HG02973 (cell line): Measurements from ENCODE around the gene ADAM33.

Source experiments
- ATAC-seq: cut with Tn5 transposase; IDR thresholded peaks from one replicate; pipeline ENCODE4 v1.9.1; 2021; ENCODE audit warnings: moderate library complexity; ENCODE audit not compliant: unreplicated experiment

ADAM33 gene, protein sequence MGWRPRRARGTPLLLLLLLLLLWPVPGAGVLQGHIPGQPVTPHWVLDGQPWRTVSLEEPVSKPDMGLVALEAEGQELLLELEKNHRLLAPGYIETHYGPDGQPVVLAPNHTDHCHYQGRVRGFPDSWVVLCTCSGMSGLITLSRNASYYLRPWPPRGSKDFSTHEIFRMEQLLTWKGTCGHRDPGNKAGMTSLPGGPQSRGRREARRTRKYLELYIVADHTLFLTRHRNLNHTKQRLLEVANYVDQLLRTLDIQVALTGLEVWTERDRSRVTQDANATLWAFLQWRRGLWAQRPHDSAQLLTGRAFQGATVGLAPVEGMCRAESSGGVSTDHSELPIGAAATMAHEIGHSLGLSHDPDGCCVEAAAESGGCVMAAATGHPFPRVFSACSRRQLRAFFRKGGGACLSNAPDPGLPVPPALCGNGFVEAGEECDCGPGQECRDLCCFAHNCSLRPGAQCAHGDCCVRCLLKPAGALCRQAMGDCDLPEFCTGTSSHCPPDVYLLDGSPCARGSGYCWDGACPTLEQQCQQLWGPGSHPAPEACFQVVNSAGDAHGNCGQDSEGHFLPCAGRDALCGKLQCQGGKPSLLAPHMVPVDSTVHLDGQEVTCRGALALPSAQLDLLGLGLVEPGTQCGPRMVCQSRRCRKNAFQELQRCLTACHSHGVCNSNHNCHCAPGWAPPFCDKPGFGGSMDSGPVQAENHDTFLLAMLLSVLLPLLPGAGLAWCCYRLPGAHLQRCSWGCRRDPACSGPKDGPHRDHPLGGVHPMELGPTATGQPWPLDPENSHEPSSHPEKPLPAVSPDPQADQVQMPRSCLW

DNA sequence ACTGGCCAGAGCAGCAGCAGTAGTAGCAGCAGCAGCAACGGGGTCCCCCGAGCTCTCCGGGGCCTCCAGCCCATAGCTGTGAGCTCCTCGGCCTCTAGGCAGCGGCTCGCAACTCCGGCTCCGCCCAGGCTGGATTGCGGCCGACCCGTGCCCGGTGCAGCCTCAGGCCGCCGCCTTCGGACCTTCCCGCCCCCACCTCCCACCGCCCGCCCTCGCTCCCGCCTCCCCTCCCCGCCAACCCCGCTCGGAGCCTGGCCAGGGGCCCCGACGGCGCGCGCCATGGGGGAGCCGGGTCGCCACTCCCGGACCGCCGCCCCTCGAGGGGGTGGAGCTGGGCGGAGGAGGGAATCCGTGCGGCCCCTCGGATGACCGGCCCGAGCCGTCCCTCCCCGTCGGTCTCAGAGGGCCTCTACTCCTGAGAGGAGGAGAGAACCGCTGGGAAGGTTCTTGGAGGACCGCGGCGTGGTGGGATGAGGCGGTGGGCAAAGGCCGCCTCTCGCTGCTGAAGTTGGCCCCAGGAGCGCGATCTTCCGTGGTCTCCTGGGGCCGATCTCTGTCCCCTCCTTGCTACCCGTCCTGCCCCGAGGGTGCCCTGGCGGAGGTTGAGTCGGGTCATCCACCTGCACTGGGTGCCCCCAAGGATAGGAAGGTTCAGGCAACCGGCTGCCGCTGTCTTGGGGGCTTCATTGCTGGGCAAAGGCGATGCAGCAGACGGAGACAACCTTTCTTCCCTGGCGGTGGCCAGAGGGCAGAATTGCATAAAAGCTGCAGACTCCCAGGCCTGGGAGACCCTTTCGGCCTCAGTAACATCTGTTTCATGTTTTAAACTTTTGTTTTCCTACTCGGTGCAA lies at the start of gene ADAM33:
ADAM33 (minus strand) TSS at position 80 of the 851 bp plus-strand sequence; CDS start at position 74, 6 bp downstream.
- no peak for ATAC-seq

DNA sequence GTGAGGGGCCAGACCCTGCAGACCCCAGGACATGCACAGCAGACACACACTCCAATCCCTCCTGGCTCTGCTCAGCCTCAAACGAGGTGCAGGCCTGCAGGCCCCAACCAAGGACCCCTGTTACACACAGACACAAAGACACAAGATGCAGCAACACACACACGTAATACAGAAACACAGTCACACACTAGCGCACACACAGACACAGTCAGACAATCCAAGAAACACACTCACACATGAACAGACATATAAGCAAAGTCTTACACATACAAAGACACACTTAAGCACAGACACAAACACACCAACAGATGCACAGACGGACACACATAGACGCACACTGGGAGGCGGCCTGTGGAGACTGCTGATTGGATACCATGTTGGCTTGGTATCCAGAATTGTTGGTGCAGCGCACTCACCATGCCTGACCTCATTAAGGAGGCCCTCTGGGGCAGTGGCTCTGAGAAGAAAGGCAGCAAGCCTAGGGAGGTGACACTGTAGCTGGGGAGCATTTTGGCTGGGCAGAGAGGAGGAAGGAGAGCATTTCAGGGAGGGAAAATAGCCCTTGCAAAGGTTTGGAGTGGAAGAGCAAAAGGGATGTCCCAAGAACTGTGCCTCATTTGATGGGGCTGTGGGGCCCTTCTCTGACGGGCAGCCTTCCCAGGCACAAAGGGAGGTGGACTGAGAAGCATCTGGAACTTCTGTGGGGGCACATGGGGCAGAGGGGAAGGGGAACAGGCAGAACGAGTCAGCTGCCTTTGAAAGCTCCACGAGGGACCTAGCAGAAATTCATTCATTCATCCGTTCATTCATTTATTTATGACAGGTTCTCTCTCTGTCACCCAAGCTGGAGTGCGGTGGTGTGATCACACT lies 49.2 kb upstream of the ADAM33 start:
- ATAC-seq, result no peak

DNA sequence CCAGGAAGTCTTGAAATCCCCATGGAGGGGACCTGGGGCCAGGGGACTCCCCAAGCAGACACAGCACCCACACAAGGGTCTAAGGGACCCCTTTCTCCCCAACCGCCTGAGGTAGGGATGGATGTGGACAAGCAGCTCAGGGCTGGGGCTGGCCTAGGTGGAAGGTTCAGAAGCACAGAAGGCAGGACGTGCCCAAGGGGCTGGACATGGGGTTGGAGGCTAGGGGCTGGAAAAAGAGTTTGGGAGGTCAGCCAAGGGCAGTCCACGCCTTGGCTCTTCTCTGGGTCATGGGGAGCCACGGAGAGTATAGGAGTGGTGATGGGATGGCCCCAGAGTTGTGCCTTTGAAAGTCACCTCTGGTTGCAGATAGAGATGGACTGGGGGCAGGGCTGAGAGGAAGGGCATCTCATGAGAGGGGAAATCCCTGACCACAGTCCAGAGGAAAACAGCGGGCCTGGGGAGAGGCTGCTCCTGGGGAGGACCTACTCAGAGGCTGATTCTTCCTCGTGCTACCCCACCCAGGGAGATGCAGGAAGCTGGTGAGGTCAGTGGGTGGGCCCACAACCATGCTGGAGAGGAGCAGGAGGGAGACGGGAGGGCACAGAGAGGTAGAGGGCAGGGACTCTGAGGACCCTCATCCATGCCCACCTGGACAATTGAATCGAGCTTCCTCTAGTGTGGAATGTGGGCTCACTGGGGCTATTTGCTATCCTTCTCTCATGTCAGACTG lies 48.2 kb upstream of the ADAM33 start:
- ATAC-seq, result no peak

DNA sequence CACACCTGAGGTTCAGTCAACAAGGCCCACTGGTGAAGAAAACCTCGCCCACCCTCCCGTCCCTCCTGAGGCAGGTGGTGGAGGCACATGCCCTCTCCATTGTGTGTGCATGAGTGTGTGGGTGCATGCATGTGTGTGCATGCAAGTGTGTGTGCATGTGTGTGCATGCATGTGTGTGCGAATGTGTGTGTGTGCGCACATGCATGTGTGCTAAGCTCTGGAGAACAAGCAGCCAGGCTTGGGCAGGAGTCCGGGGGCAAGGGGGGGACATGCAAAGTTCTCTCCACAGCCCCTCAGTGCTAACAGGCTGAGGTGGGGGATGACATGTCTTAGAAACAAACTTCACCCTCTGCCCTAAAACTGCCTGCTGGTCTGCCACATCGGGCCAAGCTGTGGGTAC lies 47.6 kb upstream of the ADAM33 start:
- ATAC-seq, result no peak

DNA sequence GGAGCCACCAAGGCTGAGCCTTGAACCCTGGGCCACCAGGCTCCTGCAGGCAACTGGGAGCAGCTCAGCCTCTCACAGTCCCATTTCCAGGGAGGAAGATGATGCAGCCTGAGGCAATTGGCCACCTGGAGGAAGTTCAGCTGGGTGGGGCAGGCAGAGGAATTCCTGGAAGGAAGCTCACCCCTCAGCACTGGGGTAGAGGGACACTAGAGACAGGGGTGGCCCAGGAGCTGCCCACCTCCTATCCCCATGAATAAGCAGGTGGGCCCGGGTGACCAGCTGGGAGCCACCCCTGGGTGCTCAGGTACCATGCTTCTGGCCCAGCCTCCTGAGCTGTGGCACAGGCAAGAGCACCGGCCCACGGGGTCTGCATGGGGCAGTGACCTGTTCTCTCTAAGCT lies 47.1 kb upstream of the ADAM33 start:
- no peak for ATAC-seq

DNA sequence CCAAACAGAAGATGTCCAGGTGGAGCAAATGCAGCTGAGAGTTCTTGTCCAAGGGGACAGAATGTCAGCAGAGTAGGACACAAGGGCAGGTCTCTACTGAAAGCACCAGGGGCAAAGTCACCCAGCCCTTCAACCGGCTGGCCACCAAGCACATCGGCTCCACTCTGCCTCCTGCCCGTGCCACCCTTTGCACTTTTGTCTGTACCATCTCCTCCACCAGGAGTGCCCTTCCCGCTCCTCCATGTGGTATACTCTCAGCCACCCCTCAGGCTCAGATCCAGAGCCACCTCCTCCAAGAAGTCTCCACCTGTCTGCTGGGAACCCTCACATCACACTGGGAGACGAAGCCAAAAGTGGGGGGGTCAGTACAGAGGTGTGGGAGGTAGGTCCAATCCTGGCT lies 46.5 kb upstream of the ADAM33 start:
- no peak for ATAC-seq

DNA sequence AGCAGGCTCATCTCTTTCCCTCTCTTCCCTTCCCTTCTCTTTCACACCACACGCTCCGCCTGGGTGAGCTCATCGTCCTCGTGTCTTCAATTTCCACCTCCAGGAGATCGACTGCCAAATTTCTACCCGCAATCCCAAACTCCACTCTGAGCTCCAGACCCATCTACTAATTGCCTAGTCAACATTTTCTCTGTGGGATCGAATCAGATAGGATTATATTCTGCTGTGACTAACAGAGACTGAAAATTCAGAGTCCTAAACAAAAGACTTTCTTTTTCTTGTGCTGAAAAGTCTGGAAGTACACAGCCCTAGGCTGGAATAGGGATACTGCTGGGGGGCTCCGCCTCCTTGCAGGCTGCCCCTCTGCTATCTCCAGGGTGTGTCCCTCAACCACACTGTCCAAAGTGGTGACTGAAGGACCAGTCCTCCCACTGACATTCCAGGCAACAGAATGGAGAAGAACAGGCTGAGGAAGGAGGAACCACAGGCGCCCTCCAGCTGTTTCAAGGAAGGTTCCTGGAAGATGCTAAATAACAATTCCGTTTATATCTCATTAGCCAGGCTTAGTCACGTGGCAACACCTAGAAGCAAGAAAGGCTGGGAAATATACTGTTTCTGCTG lies 45.7 kb upstream of the ADAM33 start:
- ATAC-seq, result no peak

DNA sequence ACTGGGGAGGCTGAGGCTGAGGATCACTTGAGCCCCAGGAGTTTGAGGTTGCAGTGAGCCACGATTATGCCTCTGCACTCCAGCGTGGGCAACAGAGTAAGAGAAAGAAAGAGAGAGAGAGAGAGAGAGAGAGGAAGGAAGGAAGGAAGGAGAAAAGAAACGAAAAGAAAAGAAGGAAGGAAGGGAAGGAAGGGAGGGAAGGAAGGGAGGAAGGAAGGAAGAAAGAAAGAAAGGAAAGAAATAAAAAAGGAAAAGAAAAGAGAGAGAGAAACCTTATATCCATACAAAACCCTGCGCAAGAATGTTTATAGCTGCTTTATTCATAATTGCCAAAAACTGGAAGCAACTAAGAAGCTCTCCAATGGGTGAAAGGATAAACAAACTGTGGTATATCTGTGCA lies 42.5 kb upstream of the ADAM33 start:
- ATAC-seq, result no peak

DNA sequence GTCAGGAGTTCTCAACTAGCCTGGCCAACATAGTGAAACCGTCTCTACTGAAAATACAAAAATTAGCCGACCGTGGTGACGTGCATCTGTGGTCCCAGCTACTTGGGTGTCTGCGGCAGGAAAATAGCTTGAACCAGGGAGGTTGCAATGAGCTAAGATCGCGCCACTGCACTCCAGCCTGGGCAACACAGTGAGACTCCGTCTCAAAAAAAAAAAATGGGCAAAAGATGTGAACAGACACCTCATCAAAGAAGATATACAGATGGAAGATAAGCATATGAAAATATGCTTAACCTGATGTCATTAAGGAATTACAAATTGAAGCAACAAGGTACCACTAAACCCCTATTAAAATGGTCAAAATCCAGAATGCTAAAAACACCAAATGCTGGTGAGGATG lies 41.5 kb upstream of the ADAM33 start:
- ATAC-seq, result no peak

DNA sequence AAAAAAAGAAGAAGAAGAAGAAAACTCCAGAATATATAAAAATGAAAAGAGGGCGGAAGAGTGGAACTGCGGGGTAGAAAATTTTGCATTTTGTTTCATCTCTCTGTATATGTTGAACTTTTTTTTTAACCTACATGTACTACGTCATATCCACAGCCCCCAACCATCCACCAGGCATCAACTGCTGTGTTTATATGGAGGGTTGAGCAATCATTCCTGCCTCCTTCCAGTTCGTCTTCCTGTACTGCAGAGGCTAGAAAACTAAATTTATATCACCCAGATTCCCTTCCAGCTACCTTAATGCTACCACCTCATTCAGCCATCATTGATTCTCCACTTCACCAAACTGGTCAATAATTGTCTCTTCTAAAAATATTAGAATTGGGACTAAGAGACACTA lies 40.1 kb upstream of the ADAM33 start:
- ATAC-seq, result no peak

DNA sequence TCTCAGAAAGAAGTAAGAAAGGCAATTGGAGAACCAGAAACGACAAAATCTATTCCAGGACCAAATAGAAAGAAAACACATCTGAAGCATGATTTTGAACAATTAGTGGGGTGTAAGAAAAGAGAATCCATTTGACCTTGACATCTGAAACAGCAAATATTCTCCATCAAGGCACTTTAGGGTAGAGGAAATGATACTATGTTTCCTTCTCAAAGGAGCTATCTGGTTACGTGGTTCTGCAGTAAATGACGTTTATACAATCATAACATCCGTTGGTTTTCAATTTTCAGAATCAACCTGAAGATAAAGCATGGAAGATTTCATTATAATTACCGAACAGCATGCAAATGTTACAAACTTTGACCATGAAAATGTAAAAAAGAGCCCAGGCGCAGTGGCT lies 38.8 kb upstream of the ADAM33 start:
- ATAC-seq, result no peak

DNA sequence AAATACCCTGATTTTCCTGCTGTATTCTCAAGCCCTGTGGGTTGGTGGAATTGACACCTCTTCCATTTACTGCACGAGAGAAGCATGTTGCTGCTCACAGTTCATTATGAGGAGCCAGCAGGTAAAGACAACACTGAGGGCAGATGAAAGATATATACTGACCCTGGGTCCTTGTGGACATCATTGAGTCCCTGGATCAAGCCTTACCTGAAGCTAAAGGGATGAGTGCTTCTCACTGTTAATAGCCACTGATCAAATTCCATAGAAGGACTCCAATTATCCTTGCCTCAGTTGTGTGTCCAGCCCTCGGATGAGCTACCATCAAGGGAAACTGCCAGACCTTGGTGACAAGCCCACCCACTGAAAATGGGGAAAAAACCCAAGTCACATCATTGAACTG lies 38.3 kb upstream of the ADAM33 start:
- ATAC-seq, result no peak

DNA sequence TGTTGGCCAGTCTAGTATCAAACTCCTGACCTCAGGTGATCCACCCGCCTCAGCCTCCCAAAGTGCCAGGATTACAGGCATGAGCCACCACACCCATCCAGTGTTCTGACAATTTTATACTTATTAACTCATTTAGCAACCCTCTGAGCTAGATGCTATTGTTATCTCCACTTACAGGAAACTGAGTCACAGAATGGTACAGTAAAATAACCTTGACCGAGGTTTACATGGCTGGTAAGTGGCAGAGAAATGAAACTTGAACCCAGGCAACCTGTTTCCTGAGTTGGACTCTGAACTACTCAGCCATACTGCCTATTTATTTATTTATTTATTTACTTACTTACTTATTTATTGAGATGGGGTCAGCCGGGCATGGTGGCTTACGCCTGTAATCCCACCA lies 37.2 kb upstream of the ADAM33 start:
- ATAC-seq, result no peak

DNA sequence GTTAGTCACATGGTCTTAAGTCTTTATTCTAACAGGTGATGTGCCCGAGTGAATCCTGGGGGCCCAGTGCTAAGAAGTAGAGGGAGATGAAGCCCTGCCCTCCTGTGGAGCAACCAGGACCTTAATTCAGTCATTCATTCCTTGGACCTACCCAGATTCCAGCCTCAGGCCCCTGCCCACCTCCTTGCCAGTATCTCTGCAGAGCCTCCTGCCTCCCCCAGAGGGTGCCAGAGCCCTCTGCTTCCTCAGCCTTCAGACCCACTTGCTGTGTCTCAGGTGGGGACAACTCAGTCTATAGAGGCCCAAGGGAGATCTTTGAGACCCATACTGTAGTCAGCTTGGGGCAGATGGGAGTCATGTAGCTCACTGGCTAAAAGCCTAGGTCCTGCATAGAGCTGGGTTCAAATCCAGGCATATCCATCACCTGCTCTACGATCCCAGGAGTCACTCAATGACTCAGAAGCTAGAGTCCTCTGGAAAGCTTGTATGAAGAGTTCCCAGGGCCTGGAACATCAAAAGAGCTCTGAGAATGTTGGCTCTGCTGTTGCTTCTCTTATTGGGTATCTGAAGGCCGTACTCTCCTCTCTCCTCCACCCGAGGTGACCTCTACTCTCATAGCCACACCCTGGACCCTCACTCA lies 34.5 kb upstream of the ADAM33 start:
- ATAC-seq, result no peak

DNA sequence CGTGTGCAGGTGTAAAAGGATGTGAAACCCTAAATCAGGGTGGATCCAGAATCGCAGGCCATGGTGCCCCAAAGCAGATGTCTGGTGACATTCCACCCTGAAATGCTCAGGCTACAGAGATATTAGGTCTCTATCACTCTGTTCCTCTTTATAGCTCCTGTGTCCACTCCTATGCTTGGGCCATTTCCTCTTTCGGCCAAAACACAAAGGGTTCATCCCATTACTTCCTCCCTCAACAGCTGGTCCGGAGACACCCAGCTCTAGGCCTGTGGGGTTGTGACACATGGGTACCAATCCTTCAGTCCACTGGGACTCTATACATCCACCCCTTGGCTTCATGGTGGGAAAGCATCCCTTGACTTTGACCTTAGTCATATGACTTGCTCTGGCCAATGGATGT lies 32.3 kb upstream of the ADAM33 start:
- no peak for ATAC-seq

DNA sequence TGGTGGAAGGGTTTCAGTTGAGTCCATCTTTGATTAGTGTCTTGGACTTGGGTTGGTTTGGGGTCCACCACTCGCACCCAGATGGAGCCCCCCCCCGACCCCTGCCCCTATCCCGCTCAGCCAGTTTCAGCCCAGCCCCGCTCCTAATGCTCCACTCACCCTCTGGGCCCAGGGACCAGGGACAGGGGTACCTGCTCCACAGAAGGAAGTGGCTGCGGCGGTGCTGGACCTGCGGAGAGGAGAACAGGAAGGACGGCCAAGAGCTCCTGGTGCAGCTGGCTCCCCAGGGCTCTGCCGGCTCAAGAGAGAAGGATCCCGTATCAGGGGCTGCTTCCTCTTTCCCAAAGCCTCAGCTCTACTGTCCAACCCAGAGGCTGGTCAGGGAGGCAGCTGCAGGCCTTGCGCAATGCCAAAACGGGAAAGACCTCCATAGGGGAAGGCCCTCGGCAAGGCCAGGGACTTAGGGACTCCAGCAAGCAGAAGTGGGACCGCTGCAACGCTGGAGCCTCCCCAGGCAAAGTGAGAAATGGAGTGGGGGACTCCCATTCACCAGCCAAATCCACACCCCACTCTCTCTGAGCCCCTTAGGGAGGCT lies 30.6 kb upstream of the ADAM33 start, which contains the start of gene SIGLEC1:
SIGLEC1 (minus strand) TSS at position 322 of the 595 bp plus-strand sequence. CDS start 5,472 bp downstream, outside the sequence.
- no peak for ATAC-seq

DNA sequence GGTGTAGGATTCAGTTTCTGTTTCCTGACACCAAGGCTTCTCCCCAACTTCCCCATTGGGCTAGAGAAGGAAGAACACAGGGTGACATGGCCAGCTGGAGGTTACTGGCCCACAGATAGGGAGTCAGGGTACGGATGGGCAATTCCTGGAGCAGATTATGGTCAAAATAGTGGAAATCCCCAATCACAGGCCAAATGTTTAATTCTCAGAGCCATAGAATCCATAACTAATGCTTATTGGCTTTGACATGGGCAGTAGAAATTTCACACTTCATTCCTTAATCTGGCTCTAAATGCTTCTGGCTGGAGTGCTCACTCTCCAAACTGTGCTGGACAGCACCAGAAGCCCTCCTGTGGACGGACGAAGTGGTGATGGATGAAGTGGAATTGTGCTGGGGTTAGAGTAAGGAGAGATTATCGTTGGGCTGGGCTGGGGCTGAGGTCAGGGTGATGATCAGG lies 29.7 kb upstream of the ADAM33 start:
- no peak for ATAC-seq
